Neural crest cell (in vitro differentiated cells): ENCODE data around the gene GMDS. TPM values are rescaled to one million over a fixed set of nuclear protein-coding genes. Genes with fewer than 3 reads are reported as not detected.

Source experiments
- DNase-seq: peaks from one replicate; pipeline ENCODE4 v3.0.0; 2021; ENCODE audit warnings: low read depth, mixed read lengths, low spot score
- H3K27ac Mint-ChIP-seq: one replicate; pipeline ENCODE4 v1.8.0; 2021; ENCODE audit warnings: mild to moderate bottlenecking, mixed read lengths; ENCODE audit not compliant: unreplicated experiment
- H3K27me3 Mint-ChIP-seq: 2 replicates; pipeline ENCODE4 v1.8.0; 2021; ENCODE audit warnings: low read depth, mild to moderate bottlenecking, mixed read lengths
- H3K36me3 Mint-ChIP-seq: 2 replicates; pipeline ENCODE4 v1.8.0; 2021; ENCODE audit warnings: low read depth, mild to moderate bottlenecking, mixed read lengths
- H3K4me1 Mint-ChIP-seq: 2 replicates; pipeline ENCODE4 v1.8.0; 2021; ENCODE audit warnings: mixed read lengths
- H3K4me3 Mint-ChIP-seq: one replicate; pipeline ENCODE4 v1.8.0; 2021; ENCODE audit warnings: mild to moderate bottlenecking, mixed read lengths
- H3K9me3 Mint-ChIP-seq: 2 replicates; pipeline ENCODE4 v1.8.0; 2021; ENCODE audit warnings: mixed read lengths
- CTCF ChIP-seq: fragments of 200-600 bp; sonication (generic); conservative IDR thresholded peaks from 2 replicates; pipeline ENCODE4 v1.5.0; 2021; ENCODE audit warnings: antibody characterized with exemption, mild to moderate bottlenecking
- total RNA-seq: library from RNA; stranded (reverse); gene quantifications from 2 replicates; pipeline ENCODE4 v1.2.1, GENCODE V29; 2021

Gene GMDS
- total RNA-seq, 1 donor from 2014 or later, result 16.1 TPM

DNA sequence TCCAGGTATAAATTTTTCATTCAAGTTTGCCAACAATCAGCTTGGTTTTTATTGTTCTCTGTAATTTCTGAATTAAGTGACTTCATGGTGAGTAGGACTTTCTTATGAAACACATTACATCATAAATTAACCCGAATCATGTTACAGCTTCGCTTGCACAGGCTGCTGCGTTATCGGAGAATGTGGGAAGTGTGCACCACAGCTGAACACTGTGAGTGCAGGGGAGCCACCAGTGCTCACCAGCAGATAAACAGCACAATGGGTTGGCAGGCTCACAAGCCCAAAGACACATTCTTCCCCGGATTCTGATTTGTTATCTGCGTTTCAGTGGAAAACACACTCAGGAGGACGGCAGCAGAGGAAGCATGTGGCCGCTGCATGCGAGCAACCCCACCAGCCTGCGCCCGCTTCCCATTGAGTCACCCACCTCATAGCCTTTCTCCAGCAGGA is 121.1 kb downstream of the GMDS start:
- no peak overlapping the region for H3K27ac Mint-ChIP-seq
- no peak for DNase-seq
- no peak for TF ChIP-seq CTCF
- H3K9me3 Mint-ChIP-seq, result no peaks in the 10 kb centered on the region
- H3K4me3 Mint-ChIP-seq, result no peak overlapping the region
- no peaks in the 10 kb centered on the region for H3K27me3 Mint-ChIP-seq
- H3K36me3 Mint-ChIP-seq, result no peaks in the 10 kb centered on the region
- H3K4me1 Mint-ChIP-seq, result peaks cover 2% of the 10 kb centered on the region

- no peak for TF ChIP-seq CTCF
- H3K27ac Mint-ChIP-seq, result no peak overlapping the region
- H3K4me1 Mint-ChIP-seq, result no peaks in the 10 kb centered on the region
- H3K27me3 Mint-ChIP-seq, result no peaks in the 10 kb centered on the region
- H3K4me3 Mint-ChIP-seq, result no peak overlapping the region
- DNase-seq, result no peak
- no peaks in the 10 kb centered on the region for H3K36me3 Mint-ChIP-seq
- H3K9me3 Mint-ChIP-seq, result no peaks in the 10 kb centered on the region
Measured at GRCh38 chr6:2120912-2121311, 124.5 kb downstream of the GMDS start.

GRCh38 chr6:2119275-2119674 is 126.1 kb downstream of the GMDS start:
- Mint-ChIP-seq H3K4me3 (no peak overlapping the region), H3K27ac (no peak overlapping the region), H3K9me3 (no peaks in the 10 kb centered on the region), H3K4me1 (no peaks in the 10 kb centered on the region), H3K36me3 (no peaks in the 10 kb centered on the region), H3K27me3 (no peaks in the 10 kb centered on the region)
- no peak for TF ChIP-seq CTCF
- no peak for DNase-seq

DNA sequence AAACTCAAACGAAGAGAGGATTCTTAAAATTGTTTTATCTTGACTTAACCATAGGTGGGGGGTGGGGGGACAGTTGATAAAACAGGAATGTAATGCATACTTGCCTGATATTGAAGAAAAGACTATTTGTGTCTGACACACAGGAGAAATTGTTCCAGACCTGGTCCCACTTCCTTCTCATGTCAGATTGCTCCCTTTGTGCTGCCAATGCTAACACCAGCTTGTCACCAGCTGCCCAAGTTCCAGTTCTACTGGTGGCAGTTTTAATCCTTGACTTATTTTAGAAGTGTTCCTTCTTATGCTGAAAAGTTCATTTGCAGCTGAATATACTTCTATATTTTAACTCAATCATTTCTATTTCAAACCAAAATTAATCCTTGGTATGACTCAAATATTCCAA is 127.3 kb downstream of the GMDS start:
- Mint-ChIP-seq H3K4me3 (no peak overlapping the region), H3K27ac (no peak overlapping the region), H3K27me3 (no peaks in the 10 kb centered on the region), H3K9me3 (no peaks in the 10 kb centered on the region), H3K36me3 (no peaks in the 10 kb centered on the region), H3K4me1 (no peaks in the 10 kb centered on the region)
- TF ChIP-seq CTCF, result no peak
- no peak for DNase-seq

DNA sequence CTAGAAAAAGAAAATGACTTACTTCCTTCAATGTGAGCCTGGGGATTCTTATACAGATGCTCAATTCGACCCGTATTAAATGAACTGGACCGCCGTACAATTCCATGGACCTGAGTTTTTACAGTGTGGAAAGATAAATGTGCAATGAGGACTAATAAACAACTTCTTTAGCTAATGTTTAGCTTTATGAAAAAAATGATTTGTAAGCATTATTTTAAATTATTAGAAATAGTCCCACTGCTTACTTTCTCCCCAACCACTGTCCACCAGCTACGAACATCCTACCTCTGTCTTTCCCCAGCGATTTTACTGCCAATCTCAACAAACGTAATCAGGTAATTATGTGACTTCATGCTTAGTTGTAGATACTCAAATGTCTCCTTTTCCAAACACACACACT is 128.0 kb downstream of the GMDS start:
- H3K27ac Mint-ChIP-seq, result no peak overlapping the region
- H3K4me1 Mint-ChIP-seq, result no peaks in the 10 kb centered on the region
- no peaks in the 10 kb centered on the region for H3K27me3 Mint-ChIP-seq
- H3K36me3 Mint-ChIP-seq, result no peaks in the 10 kb centered on the region
- DNase-seq, result no peak
- H3K9me3 Mint-ChIP-seq, result no peaks in the 10 kb centered on the region
- no peak overlapping the region for H3K4me3 Mint-ChIP-seq
- no peak for TF ChIP-seq CTCF

DNA sequence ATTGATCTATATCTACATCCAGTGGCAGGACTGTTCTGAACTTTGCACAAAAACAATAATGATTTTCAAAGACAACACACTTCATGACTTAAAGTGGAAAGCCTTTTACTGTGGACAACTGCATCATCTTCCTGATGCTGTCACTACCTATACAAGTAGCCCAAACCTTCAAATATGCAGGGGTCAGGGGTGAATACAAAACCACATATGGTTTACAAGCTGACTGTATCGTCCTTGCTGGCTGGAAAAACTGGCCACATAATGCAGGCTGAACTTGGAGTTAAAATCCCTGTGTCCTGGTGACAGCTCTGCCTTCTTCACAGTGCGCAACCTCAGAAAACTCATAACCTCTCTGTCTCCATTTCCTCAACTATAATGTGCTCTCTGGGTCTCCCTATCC is 128.9 kb downstream of the GMDS start:
- Mint-ChIP-seq H3K9me3 (no peaks in the 10 kb centered on the region), H3K4me1 (no peaks in the 10 kb centered on the region), H3K36me3 (no peaks in the 10 kb centered on the region), H3K4me3 (no peak overlapping the region), H3K27me3 (no peaks in the 10 kb centered on the region), H3K27ac (no peak overlapping the region)
- TF ChIP-seq CTCF, result no peak
- no peak for DNase-seq
